Measurements from ENCODE around the gene LCN1. TPM values are rescaled to one million over a fixed set of nuclear protein-coding genes. Genes with fewer than 3 reads are reported as not detected.

LCN1 gene
- total RNA-seq, 1 donor, result not detected

DNA sequence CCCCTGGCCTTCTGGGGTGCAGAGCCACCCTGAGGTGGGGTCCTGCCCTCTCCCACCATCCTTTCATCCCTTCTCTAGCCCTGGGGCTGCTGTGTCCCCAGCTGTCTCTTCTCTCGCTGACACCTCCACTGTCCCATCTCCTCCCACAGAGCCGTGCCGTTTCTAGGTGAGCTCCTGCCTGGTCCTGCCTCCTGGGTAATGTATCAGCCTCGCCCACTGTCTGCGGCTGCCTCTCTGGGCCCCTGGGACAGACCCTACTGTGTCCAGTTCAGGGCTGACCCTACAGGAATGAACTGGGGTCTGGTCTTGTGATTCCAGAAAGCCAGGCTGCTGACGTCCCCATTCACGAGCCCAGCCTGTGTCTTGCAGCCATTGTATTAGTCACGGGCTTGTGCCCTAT lies 44.4 kb downstream of the LCN1 start:
- no peak for DNase-seq (ENCODE audit: low read depth in 2 of 3, low spot score in 2 of 3)

DNA sequence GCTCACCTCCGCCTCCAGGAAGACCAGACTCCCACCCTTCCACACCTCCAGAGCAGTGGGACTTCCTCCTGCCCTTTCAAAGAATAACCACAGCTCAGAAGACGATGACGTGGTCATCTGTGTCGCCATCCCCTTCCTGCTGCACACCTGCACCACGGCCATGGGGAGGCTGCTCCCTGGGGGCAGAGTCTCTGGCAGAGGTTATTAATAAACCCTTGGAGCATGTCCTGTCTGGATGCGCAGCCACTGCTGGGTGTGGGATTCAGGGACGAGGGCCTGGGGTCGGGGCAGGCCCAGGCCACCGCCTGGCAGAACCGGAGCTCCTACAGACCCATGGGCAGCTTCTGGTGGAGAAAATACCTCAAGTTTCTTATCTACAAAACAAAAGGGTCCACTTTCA lies 45.3 kb downstream of the LCN1 start:
- no peak for DNase-seq (ENCODE audit: low read depth in 2 of 3, low spot score in 2 of 3)

DNA sequence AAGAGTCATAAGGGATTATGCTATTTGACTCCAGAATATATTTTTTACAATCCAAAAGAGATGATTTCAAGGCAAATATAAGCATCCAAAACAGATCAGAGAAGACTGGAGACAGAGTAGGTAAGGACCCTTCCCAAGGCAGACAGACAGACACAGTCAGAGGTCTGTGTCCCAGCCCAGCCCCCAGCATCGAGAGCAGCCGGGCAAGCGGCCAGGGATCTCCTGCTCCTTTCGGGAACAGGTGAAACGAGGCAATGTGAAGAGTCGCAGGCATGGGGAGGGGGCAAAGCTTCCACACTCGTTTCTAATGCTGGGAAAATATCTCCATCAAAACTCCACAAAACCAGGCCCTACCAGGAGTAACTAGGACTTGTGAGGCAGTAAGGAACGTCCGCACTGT lies 46.1 kb downstream of the LCN1 start:
- no peak for DNase-seq (ENCODE audit: low read depth in 2 of 3, low spot score in 2 of 3)

DNA sequence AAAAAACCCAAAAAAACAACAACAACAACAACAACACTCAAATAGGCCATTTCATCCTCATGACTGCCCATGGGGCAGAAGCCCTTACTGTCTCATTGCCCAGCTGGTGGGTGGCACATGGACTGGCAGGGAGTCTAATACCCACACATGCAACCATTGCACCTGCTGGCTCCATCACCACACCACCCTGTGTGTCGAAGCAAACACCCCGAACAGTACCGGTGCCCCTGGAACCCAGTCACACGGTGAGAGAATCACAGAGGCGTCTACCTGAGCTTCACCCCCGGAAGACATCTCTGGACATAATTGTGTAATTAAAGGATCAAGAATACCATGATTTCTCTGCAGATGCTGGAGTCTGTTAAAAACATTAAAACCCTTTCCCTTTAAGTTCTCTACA lies 46.8 kb downstream of the LCN1 start:
- no peak for DNase-seq (ENCODE audit: low read depth in 2 of 3, low spot score in 2 of 3)

- DNase-seq (ENCODE audit: low read depth in 2 of 3, low spot score in 2 of 3), result no peak
These were observed 49.2 kb downstream of the LCN1 start for GRCh38 chr9:135570456-135570855.

GRCh38 chr9:135572233-135572632 lies 51.0 kb downstream of the LCN1 start:
- DNase-seq (ENCODE audit: low read depth in 2 of 3, low spot score in 2 of 3), result no peak

DNA sequence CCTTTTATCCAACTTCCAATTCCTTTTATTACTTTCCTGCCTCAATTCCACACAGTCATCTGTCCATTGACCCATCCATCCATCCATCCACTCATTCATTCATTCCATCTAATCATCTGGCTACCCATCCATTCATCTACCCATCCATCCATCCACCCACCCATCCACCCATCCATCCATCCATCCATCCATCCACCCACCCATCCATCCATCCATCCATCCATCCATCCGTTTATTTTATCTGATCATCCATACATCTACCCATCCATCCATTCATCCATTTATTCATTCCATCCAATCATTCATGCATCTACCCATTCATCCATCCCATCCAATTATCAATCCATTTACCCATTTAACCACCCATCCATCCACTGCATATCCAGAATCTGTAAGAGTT lies 51.9 kb downstream of the LCN1 start:
- no peak for DNase-seq (ENCODE audit: low read depth in 2 of 3, low spot score in 2 of 3)

- no peak for DNase-seq (ENCODE audit: low read depth in 2 of 3, low spot score in 2 of 3)
These were observed 53.1 kb downstream of the LCN1 start for GRCh38 chr9:135574331-135574730.

DNA sequence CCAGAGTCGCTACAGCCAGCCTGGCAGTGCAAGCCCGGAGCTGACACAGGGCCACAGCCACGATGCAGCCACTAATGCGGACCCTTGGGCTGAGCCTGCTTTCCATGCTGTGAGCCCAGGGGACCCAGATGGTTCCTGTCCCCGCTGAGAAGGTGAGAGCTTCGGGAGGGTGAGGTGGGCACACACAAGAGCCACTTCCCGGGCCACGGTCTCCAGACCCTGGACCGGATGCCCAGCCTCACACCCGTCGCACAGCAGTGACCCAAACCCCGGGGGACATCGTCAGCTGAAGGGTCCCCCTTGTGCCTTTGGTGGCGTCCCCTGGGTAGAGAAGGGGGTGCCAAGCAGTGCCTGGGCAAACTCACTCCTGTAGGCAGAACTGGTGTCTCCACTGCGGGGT lies 53.7 kb downstream of the LCN1 start:
- no peak for DNase-seq (ENCODE audit: low read depth in 2 of 3, low spot score in 2 of 3)

Other genes starting within 250 kb of the LCN1 start
- gene PPP1R26, start 41.7 kb upstream of the LCN1 start, total RNA-seq, result 21.3 TPM
- gene MRPS2, start 20.8 kb upstream of the LCN1 start, total RNA-seq, result 110 TPM
- gene OBP2A, start 24.7 kb downstream of the LCN1 start, total RNA-seq, result not detected
- not detected for gene PAEP, start 40.3 kb downstream of the LCN1 start, total RNA-seq
- gene GLT6D1, start 118.1 kb downstream of the LCN1 start, total RNA-seq, result not detected
- gene LCN9, start 141.9 kb downstream of the LCN1 start, total RNA-seq, result not detected
- gene SOHLH1, start 178.0 kb downstream of the LCN1 start, total RNA-seq, result not detected
- gene KCNT1, start 180.7 kb downstream of the LCN1 start, total RNA-seq, result under 0.01 TPM

Data from hematopoietic multipotent progenitor cell (in vitro differentiated cells).